H9 (cell line): ENCODE measurements around the gene TMEM204. TPM values are rescaled to one million over a fixed set of nuclear protein-coding genes. Genes with fewer than 3 reads are reported as not detected.
A peak's percentile ranks its signal among the peaks of the same experiment; 100 is the strongest.

Experiments
- DNase-seq: peaks from one replicate; pipeline ENCODE4 v3.0.0-alpha.2; 2017
- H2AFZ ChIP-seq: one replicate; pipeline ENCODE4 v1.6.1; 2013; ENCODE audit warnings: mild to moderate bottlenecking, low read length, control low read depth, moderate library complexity
- H2AK5ac ChIP-seq: 2 replicates; pipeline ENCODE4 v1.6.1; 2013; ENCODE audit warnings: low read length, control low read depth, mixed read lengths; ENCODE audit not compliant: insufficient read length
- H2BK120ac ChIP-seq: one replicate; pipeline ENCODE4 v1.6.1; 2013; ENCODE audit warnings: low read depth, mild to moderate bottlenecking, low read length, control low read depth, inconsistent platforms; ENCODE audit not compliant: poor library complexity, severe bottlenecking
- H2BK12ac ChIP-seq: 2 replicates; pipeline ENCODE4 v1.6.1; 2013; ENCODE audit warnings: low read length, control low read depth, mixed read lengths, low read depth; ENCODE audit not compliant: insufficient read length
- H2BK15ac ChIP-seq: 2 replicates; pipeline ENCODE4 v1.6.1; 2013; ENCODE audit warnings: low read depth, low read length, control low read depth
- H2BK20ac ChIP-seq: one replicate; pipeline ENCODE4 v1.6.1; 2013; ENCODE audit warnings: low read depth, mild to moderate bottlenecking, low read length, control low read depth, inconsistent platforms; ENCODE audit not compliant: poor library complexity, severe bottlenecking
- H2BK5ac ChIP-seq: 2 replicates; pipeline ENCODE4 v1.6.1; 2013; ENCODE audit warnings: low read length, control low read depth, mixed read lengths; ENCODE audit not compliant: insufficient read length
- H3K14ac ChIP-seq: 2 replicates; pipeline ENCODE4 v1.6.1; 2013; ENCODE audit warnings: low read length, control low read depth; ENCODE audit not compliant: insufficient read depth
- H3K18ac ChIP-seq: 2 replicates; pipeline ENCODE4 v1.6.1; 2013; ENCODE audit warnings: low read depth, mild to moderate bottlenecking, mixed read lengths, low read length, control low read depth; ENCODE audit not compliant: insufficient read length
- H3K23ac ChIP-seq: 2 replicates; pipeline ENCODE4 v1.6.1; 2013; ENCODE audit warnings: low read length, control low read depth, mixed read lengths, low read depth; ENCODE audit not compliant: insufficient read length
- H3K23me2 ChIP-seq: 2 replicates; pipeline ENCODE4 v1.6.1; 2013; ENCODE audit warnings: low read depth, mild to moderate bottlenecking, mixed read lengths, low read length, control low read depth; ENCODE audit not compliant: insufficient read length, poor library complexity, severe bottlenecking
- H3K27ac ChIP-seq: 2 replicates; pipeline ENCODE4 v1.5.1; 2013; ENCODE audit warnings: low read length, control low read depth, mixed read lengths, low read depth; ENCODE audit not compliant: insufficient read length
- H3K27me3 ChIP-seq: 2 replicates; pipeline ENCODE4 v1.6.1; 2013; ENCODE audit warnings: low read length, control low read depth, inconsistent platforms; ENCODE audit not compliant: insufficient read depth
- H3K4ac ChIP-seq: 2 replicates; pipeline ENCODE4 v1.6.1; 2013; ENCODE audit warnings: low read depth, mild to moderate bottlenecking, control low read depth, inconsistent platforms, low read length, moderate library complexity
- H3K4me1 ChIP-seq: 2 replicates; pipeline ENCODE4 v1.6.1; 2013; ENCODE audit warnings: low read length, control low read depth, inconsistent platforms; ENCODE audit not compliant: insufficient read depth
- H3K4me2 ChIP-seq: 2 replicates; pipeline ENCODE4 v1.6.1; 2013; ENCODE audit warnings: low read length, control low read depth, mixed read lengths; ENCODE audit not compliant: insufficient read length, insufficient read depth
- H3K56ac ChIP-seq: 2 replicates; pipeline ENCODE4 v1.6.1; 2013; ENCODE audit warnings: low read depth, mild to moderate bottlenecking, mixed read lengths, low read length, control low read depth; ENCODE audit not compliant: insufficient read length
- H3K79me1 ChIP-seq: 2 replicates; pipeline ENCODE4 v1.6.1; 2013; ENCODE audit warnings: low read depth, mild to moderate bottlenecking, moderate library complexity, low read length, control low read depth, inconsistent platforms; ENCODE audit not compliant: insufficient read depth, poor library complexity, severe bottlenecking
- H3K79me2 ChIP-seq: 2 replicates; pipeline ENCODE4 v1.6.1; 2013; ENCODE audit warnings: low read length, control low read depth, inconsistent platforms; ENCODE audit not compliant: insufficient read depth
- H3K9ac ChIP-seq: 2 replicates; pipeline ENCODE4 v1.6.1; 2013; ENCODE audit warnings: low read length, control low read depth, mixed read lengths; ENCODE audit not compliant: insufficient read length; ENCODE audit errors: extremely low read depth
- H3K9me3 ChIP-seq: one replicate; pipeline ENCODE4 v1.6.1; 2013; ENCODE audit warnings: low read depth, low read length, inconsistent platforms; ENCODE audit not compliant: control insufficient read depth
- H3T11ph ChIP-seq: one replicate; pipeline ENCODE4 v1.6.1; 2013; ENCODE audit warnings: mild to moderate bottlenecking, low read length, control low read depth, inconsistent platforms
- H4K20me1 ChIP-seq: one replicate; pipeline ENCODE4 v1.6.1; 2013; ENCODE audit not compliant: control insufficient read depth, insufficient read length, insufficient read depth
- H4K5ac ChIP-seq: 2 replicates; pipeline ENCODE4 v1.6.1; 2013; ENCODE audit warnings: low read depth, mild to moderate bottlenecking, mixed read lengths, low read length, control low read depth; ENCODE audit not compliant: insufficient read length
- H4K8ac ChIP-seq: replicated peaks from 2 replicates; pipeline ENCODE4 v1.6.1; 2013; ENCODE audit warnings: low read length, control low read depth, mixed read lengths, low read depth; ENCODE audit not compliant: insufficient read length
- H4K91ac ChIP-seq: 2 replicates; pipeline ENCODE4 v1.6.1; 2013; ENCODE audit warnings: low read depth, mild to moderate bottlenecking, moderate library complexity, mixed read lengths, low read length, control low read depth; ENCODE audit not compliant: insufficient read length
- H3K27ac Mint-ChIP-seq, 3 experiments: 2 replicates in 2 of 3; 3 replicates in 1 of 3; pipeline ENCODE4 v1.8.0; 2020 to 2021; ENCODE audit warnings: mixed read lengths in 3 of 3, mild to moderate bottlenecking in 1 of 3, moderate library complexity in 1 of 3
- H3K27me3 Mint-ChIP-seq: 2 replicates; pipeline ENCODE4 v1.8.0; 2021; ENCODE audit warnings: low read depth, mild to moderate bottlenecking, moderate library complexity, mixed read lengths
- H3K36me3 Mint-ChIP-seq, 3 experiments: 2 replicates in 2 of 3; 3 replicates in 1 of 3; pipeline ENCODE4 v1.8.0; 2020 to 2021; ENCODE audit warnings: low read depth in 3 of 3, mixed read lengths in 3 of 3; ENCODE audit not compliant: insufficient read depth in 1 of 3
- H3K4me1 Mint-ChIP-seq, 2 experiments: 2 replicates each; pipeline ENCODE4 v1.8.0; 2020; ENCODE audit warnings: mixed read lengths in 2 of 2
- H3K4me3 Mint-ChIP-seq, 2 experiments: 2 replicates in 1 of 2; 3 replicates in 1 of 2; pipeline ENCODE4 v1.8.0; 2020 to 2021; ENCODE audit warnings: mild to moderate bottlenecking in 2 of 2, mixed read lengths in 2 of 2, moderate library complexity in 1 of 2
- H3K9me3 Mint-ChIP-seq, 2 experiments: 2 replicates in 1 of 2; 3 replicates in 1 of 2; pipeline ENCODE4 v1.8.0; 2020; ENCODE audit warnings: mild to moderate bottlenecking in 2 of 2, mixed read lengths in 2 of 2, moderate library complexity in 1 of 2
- CTCF ChIP-seq: fragments of 200-600 bp; sonication (generic); conservative IDR thresholded peaks from 3 replicates; pipeline ENCODE4 v1.8.0; 2021; ENCODE audit warnings: antibody characterized with exemption, mild to moderate bottlenecking
- WGBS: extraction: QIAGEN DNeasy Blood & Tissue Kit; methylation state at CpG from one replicate; pipeline ENCODE4 v1.1.7; 2013; ENCODE audit warnings: missing lambda C conversion rate, low lambda C conversion rate, mixed read lengths; ENCODE audit not compliant: insufficient read length; ENCODE audit errors: extremely low coverage; 5-methylcytosine and 5-hydroxymethylcytosine counted together
- total RNA-seq: library from RNA; stranded (reverse); gene quantifications from 2 replicates; pipeline ENCODE4 v1.2.1, GENCODE V29; 2021

TMEM204 gene
- total RNA-seq, 1 experiment from 2014 or later: not detected

DNA sequence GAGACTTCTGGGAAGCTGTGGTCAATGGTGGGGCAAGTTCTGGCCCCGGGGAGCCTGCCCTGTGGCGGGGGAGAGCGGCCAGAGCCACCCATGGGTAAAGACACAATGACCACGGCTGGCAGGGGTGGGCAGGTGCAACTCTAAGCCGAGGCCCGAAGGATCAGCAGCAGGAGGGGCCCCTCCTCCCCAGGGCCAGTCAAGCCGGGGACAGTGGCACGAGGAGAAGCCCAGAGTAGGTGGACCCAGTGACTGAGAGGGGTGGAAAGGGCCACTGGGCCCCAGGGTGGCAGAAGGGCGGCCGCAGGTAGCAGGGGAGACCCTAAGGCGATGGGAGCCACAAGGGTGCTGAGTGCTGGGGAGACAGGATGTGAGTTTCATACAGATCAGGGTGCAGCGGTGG is 17.7 kb downstream of the TMEM204 start:
- Histone ChIP-seq H2BK120ac (no peak overlapping the region), H3K14ac (no peak overlapping the region), H3K9ac (no peak overlapping the region), H3K79me1 (no peaks in the 10 kb centered on the region), H3K23ac (no peak overlapping the region), H4K91ac (no peak overlapping the region), H3K23me2 (no peaks in the 10 kb centered on the region), H3K56ac (no peak overlapping the region), H2BK12ac (no peak overlapping the region), H2BK20ac (no peak overlapping the region), H3K9me3 (no peaks in the 10 kb centered on the region), H2AK5ac (no peak overlapping the region), H3K4me2 (no peak overlapping the region), H2AFZ (no peak overlapping the region), H4K5ac (no peak overlapping the region), H3K18ac (no peak overlapping the region), H3T11ph (no peak overlapping the region), H3K4me1 (no peaks in the 10 kb centered on the region), H3K27me3 (no peaks in the 10 kb centered on the region), H3K79me2 (no peaks in the 10 kb centered on the region), H3K4ac (no peak overlapping the region), H4K20me1 (no peaks in the 10 kb centered on the region), H4K8ac (no peak overlapping the region), H3K27ac (no peak overlapping the region), H2BK5ac (no peak overlapping the region), H2BK15ac (no peak overlapping the region)
- no peak for DNase-seq
- Mint-ChIP-seq H3K9me3 (no peaks in the 10 kb centered on the region), H3K36me3 (peaks cover 0 to 4% (median 2%) of the 10 kb centered on the region in 3 experiments; a peak in 4 of 7 replicates), H3K4me3 (no peak overlapping the region), H3K27me3 (no peaks in the 10 kb centered on the region), H3K27ac (peak overlapping the region in 1 of 3 experiments; percentile 27; a peak in 1 of 7 replicates), H3K4me1 (no peaks in the 10 kb centered on the region)
- WGBS: no CpG with 5 or more reads among the region's 12 CpGs
- TF ChIP-seq CTCF: no peak
